Measurements from ENCODE around the gene CYP51A1.
A peak's percentile ranks its signal among the peaks of the same experiment; 100 is the strongest.
"Not testable (repeated sequence)": the region's sequence is repeated elsewhere in the genome, so short reads cannot be mapped to it uniquely, and the experiment has no call there.

CYP51A1 gene

GRCh38 chr7:92149736-92150239 is 15.5 kb upstream of the CYP51A1 start:
- no peak for ATAC-seq
- TF ChIP-seq RARB (CRISPR knock-in tag; IDR thresholded peaks at IDR 0.05), result no peak
- TF ChIP-seq, protein P1, sequence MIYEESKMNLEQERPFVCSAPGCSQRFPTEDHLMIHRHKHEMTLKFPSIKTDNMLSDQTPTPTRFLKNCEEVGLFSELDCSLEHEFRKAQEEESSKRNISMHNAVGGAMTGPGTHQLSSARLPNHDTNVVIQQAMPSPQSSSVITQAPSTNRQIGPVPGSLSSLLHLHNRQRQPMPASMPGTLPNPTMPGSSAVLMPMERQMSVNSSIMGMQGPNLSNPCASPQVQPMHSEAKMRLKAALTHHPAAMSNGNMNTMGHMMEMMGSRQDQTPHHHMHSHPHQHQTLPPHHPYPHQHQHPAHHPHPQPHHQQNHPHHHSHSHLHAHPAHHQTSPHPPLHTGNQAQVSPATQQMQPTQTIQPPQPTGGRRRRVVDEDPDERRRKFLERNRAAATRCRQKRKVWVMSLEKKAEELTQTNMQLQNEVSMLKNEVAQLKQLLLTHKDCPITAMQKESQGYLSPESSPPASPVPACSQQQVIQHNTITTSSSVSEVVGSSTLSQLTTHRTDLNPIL (CRISPR knock-in tag; IDR thresholded peaks at IDR 0.05; ENCODE audit: low read depth), result no peak
- no peak for TF ChIP-seq ESRRG (CRISPR knock-in tag; IDR thresholded peaks at IDR 0.05)
- TF ChIP-seq ARNTL (CRISPR knock-in tag; IDR thresholded peaks at IDR 0.05; ENCODE audit: borderline replicate concordance, low read depth), result no peak
- TF ChIP-seq, protein P2, sequence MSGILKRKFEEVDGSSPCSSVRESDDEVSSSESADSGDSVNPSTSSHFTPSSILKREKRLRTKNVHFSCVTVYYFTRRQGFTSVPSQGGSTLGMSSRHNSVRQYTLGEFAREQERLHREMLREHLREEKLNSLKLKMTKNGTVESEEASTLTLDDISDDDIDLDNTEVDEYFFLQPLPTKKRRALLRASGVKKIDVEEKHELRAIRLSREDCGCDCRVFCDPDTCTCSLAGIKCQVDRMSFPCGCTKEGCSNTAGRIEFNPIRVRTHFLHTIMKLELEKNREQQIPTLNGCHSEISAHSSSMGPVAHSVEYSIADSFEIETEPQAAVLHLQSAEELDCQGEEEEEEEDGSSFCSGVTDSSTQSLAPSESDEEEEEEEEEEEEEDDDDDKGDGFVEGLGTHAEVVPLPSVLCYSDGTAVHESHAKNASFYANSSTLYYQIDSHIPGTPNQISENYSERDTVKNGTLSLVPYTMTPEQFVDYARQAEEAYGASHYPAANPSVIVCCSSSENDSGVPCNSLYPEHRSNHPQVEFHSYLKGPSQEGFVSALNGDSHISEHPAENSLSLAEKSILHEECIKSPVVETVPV (CRISPR knock-in tag; IDR thresholded peaks at IDR 0.05), result no peak
- TF ChIP-seq ZC3H10 (CRISPR knock-in tag; IDR thresholded peaks at IDR 0.05), result no peak
- TF ChIP-seq ZFP30 (CRISPR knock-in tag; IDR thresholded peaks at IDR 0.05), result no peak

DNA sequence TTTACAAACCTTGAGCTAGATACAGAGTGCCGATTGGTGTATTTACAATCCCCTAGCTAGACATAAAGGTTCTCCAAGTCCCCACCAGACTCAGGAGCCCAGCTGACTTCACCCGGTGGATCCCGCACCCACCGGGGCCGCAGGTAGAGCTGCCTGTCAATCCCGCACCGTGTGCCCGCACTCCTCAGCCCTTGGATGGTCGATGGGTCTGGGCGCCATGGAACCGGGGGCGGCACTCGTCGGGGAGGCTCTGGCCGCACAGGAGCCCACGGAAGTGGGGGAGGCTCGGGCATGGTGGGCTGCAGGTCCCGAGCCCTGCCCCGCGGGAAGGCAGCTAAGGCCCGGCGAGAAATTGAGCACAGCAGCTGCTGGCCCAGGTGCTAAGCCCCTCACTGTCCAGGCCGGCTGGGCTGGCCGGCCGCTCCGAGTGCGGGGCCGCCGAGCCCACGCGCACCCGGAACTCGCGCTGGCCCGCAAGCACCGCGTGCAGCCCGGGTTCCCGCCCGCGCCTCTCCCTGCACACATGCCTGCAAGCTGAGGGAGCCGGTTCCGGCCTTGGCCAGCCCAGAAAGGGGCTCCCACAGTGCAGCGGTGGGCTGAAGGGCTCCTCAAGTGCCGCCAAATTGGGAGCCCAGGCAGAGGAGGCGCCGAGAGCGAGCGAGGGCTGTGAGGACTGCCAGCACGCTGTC is 9.1 kb upstream of the CYP51A1 start:
- not testable (repeated sequence) for ATAC-seq

GRCh38 chr7:92142791-92143190 is 8.5 kb upstream of the CYP51A1 start:
- not testable (repeated sequence) for ATAC-seq

DNA sequence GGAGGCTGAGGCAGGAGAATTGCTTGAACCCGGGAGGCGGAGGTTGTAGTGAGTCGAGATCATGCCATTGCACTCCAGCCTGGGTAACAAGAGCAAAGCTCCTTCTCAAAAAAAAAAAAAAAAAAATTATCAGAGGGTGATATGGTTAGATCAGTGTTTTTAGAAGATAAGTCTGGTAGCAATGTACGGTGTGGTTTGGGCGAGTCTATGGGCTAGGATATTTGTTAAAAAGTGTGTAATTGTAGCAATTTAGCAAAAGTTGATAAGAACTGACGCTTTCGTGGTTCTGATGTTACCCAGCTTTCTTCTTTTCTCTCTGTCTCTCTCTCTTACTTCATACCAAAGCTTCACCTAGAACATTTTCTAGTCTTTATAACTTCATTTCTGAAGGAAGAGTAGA is 6.9 kb upstream of the CYP51A1 start:
- ATAC-seq, result no peak
- TF ChIP-seq ZFP3 (CRISPR knock-in tag; IDR thresholded peaks at IDR 0.05) (no peak), PPARA (CRISPR knock-in tag; IDR thresholded peaks at IDR 0.05; ENCODE audit: borderline replicate concordance) (no peak)

DNA sequence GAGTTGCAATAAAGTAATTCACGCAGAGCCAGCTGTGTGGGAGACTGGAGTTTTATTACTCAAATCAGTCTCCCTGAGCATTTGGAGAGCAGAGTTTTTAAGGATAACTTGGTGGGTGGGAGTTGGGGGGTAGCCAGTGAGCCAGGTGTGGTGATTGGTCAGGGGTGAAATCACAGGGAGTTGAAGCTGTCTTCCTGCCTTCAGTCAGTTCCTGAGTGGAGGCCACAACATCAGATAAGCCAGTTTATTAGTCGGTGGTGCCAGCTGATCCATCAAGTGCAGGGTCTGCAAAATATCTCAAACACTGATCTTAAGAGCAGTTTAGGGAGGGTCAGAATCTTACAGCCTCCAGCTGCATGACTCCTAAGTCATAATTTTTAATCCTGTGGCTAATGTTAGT is 3.3 kb upstream of the CYP51A1 start:
- ATAC-seq, result no peak
- TF ChIP-seq POU6F1 (CRISPR knock-in tag; IDR thresholded peaks at IDR 0.05; ENCODE audit: borderline replicate concordance, low read depth) (no peak), ESRRG (CRISPR knock-in tag; IDR thresholded peaks at IDR 0.05) (no peak), ISL1 (CRISPR knock-in tag; IDR thresholded peaks at IDR 0.05) (peak; percentile 50), ZNF70 (CRISPR knock-in tag; IDR thresholded peaks at IDR 0.05) (no peak), TOX (CRISPR knock-in tag; IDR thresholded peaks at IDR 0.05; ENCODE audit: borderline replicate concordance) (no peak), RARB (CRISPR knock-in tag; IDR thresholded peaks at IDR 0.05) (no peak)
- TF ChIP-seq, protein P1 (CRISPR knock-in tag; IDR thresholded peaks at IDR 0.05; ENCODE audit: low read depth), result no peak

DNA sequence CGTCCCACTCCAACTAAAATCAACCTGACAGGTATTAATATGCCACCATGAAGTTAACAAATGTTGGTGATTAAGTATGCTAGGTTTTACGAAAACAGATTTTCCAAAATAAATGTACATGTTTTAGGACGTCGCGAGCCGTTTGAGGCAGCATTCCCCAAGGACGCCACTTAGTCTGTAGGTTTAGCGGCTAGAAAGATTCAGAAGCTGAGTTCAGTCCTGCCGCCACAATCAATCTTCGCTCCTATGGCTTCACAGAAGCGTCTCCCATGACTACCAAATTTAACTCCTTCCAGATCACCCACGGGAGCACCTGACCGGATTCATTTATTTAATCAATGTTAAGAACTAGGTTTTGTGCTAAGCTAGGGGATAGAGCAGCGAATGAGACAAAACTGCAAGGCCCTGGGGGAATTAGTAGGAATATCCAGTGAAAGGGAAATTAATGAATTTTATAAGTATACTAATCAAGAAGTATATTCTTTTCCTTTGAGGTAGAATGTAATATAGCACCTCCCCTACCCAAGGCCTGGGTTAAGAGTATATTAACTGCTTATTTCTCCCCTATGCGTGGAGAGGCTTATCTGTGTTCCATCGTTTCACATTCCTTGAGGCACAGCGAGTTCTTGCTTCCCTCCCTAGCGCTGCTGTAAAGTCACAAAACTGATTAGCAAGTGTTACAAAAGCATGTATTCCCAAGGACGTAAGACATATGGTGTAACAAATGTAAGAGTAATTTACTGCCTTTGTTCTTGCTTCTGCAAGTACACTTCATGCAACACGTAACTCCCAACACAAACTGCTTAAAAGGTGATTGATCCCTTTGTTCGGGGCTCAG is 994 bp upstream of the CYP51A1 start:
- ATAC-seq, result peak; percentile 12
- no peak for TF ChIP-seq OSR1 (CRISPR knock-in tag; IDR thresholded peaks at IDR 0.05)
- TF ChIP-seq, protein P3, sequence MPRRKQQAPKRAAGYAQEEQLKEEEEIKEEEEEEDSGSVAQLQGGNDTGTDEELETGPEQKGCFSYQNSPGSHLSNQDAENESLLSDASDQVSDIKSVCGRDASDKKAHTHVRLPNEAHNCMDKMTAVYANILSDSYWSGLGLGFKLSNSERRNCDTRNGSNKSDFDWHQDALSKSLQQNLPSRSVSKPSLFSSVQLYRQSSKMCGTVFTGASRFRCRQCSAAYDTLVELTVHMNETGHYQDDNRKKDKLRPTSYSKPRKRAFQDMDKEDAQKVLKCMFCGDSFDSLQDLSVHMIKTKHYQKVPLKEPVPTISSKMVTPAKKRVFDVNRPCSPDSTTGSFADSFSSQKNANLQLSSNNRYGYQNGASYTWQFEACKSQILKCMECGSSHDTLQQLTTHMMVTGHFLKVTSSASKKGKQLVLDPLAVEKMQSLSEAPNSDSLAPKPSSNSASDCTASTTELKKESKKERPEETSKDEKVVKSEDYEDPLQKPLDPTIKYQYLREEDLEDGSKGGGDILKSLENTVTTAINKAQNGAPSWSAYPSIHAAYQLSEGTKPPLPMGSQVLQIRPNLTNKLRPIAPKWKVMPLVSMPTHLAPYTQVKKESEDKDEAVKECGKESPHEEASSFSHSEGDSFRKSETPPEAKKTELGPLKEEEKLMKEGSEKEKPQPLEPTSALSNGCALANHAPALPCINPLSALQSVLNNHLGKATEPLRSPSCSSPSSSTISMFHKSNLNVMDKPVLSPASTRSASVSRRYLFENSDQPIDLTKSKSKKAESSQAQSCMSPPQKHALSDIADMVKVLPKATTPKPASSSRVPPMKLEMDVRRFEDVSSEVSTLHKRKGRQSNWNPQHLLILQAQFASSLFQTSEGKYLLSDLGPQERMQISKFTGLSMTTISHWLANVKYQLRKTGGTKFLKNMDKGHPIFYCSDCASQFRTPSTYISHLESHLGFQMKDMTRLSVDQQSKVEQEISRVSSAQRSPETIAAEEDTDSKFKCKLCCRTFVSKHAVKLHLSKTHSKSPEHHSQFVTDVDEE (CRISPR knock-in tag; IDR thresholded peaks at IDR 0.05), result no peak
- no peak for TF ChIP-seq BACH2 (CRISPR knock-in tag; IDR thresholded peaks at IDR 0.05; ENCODE audit: borderline replicate concordance)
- TF ChIP-seq ARNTL (CRISPR knock-in tag; IDR thresholded peaks at IDR 0.05; ENCODE audit: borderline replicate concordance, low read depth), result no peak
- TF ChIP-seq CSDC2 (CRISPR knock-in tag; IDR thresholded peaks at IDR 0.05), result no peak
- no peak for TF ChIP-seq ZC3H10 (CRISPR knock-in tag; IDR thresholded peaks at IDR 0.05)
- TF ChIP-seq, protein P2 (CRISPR knock-in tag; IDR thresholded peaks at IDR 0.05), result no peak
- TF ChIP-seq ISL1 (CRISPR knock-in tag; IDR thresholded peaks at IDR 0.05), result no peak
- no peak for TF ChIP-seq ZFP3 (CRISPR knock-in tag; IDR thresholded peaks at IDR 0.05)
- no peak for TF ChIP-seq ZFP30 (CRISPR knock-in tag; IDR thresholded peaks at IDR 0.05)
- TF ChIP-seq PPARA (CRISPR knock-in tag; IDR thresholded peaks at IDR 0.05; ENCODE audit: borderline replicate concordance), result no peak
- TF ChIP-seq POU6F1 (CRISPR knock-in tag; IDR thresholded peaks at IDR 0.05; ENCODE audit: borderline replicate concordance, low read depth), result no peak
- TF ChIP-seq ZNF70 (CRISPR knock-in tag; IDR thresholded peaks at IDR 0.05), result no peak

All from SK-N-SH treated with all-trans-retinoic acid at 6 μM for 48 hours (cell line).